HG02763 (cell line): ENCODE measurements around the gene NDRG2.
A peak's percentile ranks its signal among the peaks of the same experiment; 100 is the strongest.
"Not testable (repeated sequence)": the region's sequence is repeated elsewhere in the genome, so short reads cannot be mapped to it uniquely, and the experiment has no call there.

Source experiments
- ATAC-seq: cut with Tn5 transposase; IDR thresholded peaks from one replicate; pipeline ENCODE4 v1.9.1; 2021; ENCODE audit warnings: mild to moderate bottlenecking, moderate library complexity; ENCODE audit not compliant: unreplicated experiment

Gene NDRG2

DNA sequence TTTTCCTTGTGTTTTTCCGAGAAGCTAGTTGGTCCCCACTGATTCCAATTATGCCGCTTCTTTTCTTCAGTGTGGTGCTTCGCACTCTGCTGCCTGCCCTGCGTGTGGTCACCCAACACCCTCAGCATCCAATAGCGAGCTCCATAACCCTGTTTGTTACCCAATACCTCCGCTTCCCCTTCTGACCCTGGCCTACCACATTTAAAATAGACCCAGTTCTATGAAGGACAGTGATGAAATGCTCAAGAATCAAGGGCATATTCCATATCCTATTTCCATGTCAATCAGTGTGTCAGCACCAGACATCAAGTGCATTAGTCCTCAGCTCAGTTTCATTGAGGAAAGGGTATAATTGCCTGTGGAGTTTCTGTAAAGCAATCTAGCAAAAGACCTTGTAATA lies 9.5 kb downstream of the NDRG2 start:
- ATAC-seq: no peak

DNA sequence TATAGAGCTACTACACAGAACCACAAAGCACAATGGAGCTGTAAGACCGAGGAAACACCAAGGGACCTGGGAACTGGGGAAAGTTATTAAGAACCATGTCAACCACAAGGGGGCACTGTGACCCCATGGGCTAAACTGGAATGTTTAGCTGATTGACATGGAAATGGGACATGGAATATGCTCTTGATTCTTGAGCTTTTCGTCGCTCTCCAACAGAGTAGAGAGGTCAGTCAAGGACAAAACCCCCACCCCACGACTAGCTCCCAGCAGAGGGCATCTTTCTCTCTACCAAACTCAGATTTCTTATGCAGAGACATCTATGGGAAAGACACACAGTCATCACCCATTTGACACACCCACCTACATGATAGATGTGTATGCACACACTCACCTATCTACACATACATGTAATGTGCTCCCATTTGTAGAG lies 10.1 kb downstream of the NDRG2 start:
- ATAC-seq: peak; percentile 60

DNA sequence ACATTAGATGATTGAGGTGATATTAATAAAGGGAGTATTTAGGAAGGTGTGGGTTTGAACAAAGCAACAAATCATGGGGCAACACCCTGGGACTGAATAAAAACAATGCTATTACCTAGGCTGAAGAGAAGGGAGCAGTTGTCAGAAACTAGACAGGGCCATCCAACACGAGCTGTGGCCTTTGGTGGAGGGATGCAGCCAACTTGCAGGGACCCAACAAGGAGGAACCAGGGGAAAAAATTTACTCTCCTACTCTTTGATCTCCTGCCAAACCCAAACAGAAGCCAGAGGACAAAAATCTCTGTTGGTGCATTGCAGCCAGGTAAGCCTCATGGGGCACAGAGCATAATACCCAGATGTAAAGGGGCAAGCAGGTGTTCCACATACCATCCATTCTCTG lies 13.7 kb downstream of the NDRG2 start:
- ATAC-seq: no peak

DNA sequence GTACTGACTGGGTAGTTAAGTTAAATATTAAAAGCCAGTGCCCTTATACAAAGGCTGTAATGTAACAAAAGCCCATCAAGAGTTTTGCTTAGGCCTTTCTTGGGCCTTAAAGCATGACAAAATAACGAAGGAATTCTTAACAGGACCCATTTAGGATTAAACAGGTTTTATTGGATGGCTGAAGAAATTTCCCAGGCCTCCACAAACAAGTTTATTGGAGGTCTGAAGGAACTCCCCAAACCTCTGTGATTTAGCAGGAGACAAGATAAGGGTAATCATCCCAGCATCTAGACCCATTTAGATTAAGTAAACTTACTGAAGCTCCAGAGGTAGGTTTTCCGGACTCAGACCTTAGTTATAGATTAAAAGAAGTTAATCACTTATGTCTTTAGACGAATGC lies 15.1 kb downstream of the NDRG2 start:
- ATAC-seq: not testable (repeated sequence)

DNA sequence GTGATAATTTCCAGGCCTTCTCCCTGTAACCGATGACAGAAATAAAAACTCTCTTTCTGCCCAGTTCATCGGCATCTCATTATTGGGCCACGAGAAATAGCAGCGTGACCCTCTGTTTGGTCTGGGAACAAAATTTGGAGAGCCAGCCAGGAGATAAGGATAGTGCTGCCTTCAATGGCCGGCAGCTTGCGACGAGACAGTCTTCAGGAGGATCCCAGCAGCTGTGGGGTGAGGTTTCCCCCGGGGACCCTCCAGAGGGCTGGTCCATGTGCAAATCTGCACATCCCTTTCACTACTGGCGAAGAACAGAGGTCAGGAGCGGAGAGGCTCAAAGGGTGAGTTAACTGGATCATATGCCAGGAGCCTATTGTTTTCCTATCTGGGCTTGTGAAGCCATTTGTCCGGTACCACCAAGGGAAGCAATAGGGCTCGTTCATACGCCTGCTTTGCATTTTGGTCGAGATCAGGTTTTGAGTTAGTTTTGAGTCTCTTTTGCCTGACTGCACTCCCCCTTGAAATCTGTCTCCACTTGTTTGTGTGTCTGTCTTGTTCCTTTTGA lies 21.0 kb downstream of the NDRG2 start:
- no peak for ATAC-seq

DNA sequence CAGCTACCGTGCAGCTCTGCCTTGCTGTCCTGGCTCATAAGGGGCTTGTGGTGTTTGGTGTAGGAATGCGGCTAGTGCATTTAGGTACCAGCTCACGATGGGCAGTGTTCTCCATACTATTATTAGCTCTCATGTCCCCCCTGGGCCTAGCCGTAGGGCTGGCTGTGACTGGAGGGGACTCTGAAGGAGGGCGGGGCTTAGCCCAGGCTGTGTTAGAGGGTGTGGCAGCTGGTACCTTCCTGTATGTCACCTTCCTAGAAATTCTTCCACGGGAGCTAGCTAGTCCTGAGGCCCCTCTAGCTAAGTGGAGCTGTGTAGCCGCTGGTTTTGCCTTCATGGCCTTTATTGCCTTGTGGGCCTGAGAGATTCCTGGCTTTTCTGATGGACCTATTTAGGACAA lies 23.6 kb downstream of the NDRG2 start:
- no peak for ATAC-seq

DNA sequence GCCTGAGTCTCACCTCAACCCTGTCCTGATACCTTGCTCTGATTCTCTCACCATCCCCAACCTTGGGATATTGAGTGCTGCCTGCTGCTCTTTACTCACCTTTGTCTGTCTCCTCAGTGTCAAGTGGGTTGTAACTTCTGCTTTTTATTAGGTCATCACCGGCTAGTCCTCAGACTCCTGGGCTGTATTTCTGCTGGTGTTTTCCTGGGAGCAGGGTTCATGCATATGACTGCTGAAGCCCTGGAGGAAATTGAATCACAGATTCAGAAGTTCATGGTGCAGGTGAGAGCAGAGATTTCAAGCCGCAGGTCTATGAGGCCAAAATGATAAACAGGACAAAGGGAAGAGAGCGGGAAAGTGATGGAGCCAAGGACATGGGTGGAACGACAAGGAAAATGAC lies 25.3 kb downstream of the NDRG2 start:
- no peak for ATAC-seq

DNA sequence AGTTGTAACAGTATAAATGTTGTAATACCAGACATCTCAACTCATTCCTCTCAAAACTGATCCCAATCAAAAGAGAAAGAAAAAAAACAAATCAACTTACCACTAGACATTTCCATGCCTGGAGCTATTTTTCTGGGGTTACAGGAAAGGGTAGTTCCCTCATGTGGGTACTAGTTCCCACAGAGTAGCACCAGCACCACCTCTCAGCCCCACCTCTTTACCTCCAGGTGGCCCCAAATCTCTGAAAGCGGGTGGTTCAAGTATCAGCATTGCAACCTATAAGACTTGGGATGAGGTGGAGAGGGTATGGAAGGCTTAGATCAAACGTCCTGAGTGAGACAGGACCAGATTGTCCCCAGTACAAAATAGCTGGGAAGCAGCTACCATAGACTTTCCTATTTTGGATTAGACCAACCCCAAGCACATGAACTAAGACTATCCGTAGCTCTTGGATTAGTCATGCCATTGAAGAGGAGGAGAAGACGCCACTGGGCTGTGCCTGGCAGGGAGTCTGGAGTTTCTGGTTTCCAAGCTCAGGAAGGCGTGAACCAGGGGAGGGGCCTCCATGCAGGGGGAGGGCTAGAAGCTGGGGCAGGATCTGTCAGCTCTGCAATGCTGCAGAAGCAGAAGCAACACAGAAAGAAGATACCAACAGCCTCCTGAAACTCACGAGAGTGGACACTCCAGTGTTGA lies 26.0 kb downstream of the NDRG2 start, which contains the start of gene SLC39A2:
Gene SLC39A2, plus strand, starts transcription at position 620 of the 693 bp plus-strand sequence. CDS start 154 bp downstream, outside the sequence.
- no peak for ATAC-seq

DNA sequence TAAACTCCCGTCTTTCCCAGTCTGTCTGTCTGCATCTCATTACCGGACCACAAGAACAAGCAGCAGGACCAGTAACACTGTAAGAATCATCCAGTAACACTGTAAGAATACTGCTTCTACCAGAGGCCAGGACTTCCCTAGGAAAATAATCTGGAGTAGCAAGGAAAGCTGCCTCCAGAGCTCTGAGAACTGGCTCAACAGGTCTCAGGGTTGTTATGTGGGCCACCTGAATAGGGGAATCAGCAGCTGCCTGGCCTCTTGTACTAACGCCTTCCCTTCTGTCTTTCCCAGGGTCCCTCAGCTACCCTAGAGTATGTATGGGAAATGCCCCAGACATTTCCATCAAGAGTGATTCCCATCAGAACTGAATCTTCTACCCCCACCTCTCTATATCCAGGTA lies 26.7 kb downstream of the NDRG2 start:
- no peak for ATAC-seq

DNA sequence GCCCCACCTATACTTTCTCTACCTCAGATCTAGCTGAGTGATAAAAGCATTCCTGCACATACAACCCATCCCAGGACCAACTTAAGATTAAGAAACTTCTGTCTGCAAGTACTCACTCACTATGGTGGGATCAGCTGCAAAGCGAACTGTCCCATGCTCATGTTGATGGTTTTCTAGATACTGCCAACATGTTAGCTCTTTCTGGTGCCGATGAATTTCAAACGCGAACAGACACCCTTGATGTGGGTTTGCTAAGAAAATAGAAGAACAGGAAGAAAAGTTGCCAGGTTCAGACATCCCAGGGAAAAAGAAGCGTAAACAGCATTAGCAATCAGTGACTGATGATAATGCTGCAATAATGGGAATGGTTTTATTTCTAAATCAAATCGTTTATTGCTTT lies 27.3 kb downstream of the NDRG2 start:
- ATAC-seq: no peak

DNA sequence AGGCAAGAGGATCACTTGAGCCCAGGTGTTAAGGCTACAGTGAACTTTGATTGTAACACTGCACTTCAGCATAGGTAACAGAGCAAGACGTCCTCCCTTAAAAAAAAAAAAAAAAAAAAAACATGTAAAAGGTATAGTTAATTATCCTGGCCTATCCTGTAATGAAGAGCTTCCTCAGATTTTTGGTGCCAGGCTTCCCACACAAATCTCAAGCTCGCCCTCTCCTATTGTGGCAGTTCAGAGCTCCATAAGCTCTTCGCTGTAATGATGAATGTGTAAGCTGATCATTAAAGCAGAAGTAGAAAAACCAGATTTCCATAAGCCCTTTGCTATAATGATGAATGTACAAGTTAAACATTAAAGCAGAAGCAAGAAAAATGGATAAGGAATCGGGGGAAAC lies 27.7 kb downstream of the NDRG2 start:
- ATAC-seq: no peak

DNA sequence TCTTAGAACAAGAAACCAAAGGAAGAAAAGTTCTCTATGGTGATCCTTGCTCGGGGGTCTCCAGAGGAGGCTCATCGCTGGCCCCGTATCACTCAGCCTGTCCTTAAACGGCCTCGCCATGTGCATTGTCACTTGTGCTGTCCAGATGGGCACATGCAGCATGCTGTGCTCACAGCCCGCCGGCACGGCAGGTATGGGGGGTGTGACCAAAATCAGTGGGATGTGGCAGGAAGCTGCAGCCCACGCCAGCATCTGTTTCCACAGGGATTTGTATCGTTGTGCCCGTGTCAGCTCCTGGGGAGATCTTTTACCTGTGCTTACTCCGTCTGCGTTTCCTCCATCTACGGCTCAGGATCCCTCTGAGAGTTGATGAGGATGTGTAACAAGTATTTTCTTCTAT lies 28.3 kb downstream of the NDRG2 start:
- ATAC-seq: no peak

DNA sequence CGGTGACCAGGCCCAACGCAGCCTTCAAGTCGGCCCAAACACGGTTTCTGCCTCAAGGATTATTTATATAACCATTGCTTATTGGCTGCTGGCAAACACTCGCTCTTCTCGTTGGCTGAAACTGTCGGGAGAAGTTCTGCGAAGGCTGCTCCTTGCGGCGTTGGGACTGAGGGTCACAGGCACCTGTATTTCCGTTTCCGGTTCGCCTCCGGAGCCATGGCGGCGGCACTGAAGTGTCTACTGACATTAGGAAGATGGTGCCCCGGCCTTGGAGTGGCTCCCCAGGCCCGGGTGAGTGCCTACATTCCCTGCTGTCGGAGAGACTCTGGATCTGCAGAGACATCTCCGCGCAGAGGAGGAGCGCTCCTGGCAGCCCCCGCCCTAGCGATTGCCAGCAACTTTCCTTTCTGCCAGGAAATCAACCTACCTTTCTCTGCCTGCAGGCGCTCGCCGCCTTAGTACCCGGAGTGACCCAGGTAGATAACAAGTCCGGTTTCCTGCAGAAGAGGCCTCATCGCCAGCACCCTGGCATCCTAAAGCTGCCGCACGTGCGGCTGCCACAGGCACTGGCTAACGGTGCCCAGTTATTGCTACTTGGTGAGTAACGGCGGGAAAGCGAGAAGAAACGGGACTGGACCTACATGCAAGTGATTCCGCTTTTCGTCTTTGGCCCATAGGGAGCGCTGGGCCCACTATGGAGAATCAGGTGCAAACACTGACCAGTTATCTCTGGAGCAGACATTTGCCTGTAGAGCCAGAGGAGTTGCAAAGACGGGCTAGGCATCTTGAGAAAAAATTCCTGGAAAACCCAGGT lies 34.9 kb downstream of the NDRG2 start, which contains the start of gene METTL17:
Gene METTL17, plus strand, starts transcription at position 194 of the 814 bp plus-strand sequence. Its CDS starts 23 bp downstream, at position 217.
- peak; percentile 95 for ATAC-seq

DNA sequence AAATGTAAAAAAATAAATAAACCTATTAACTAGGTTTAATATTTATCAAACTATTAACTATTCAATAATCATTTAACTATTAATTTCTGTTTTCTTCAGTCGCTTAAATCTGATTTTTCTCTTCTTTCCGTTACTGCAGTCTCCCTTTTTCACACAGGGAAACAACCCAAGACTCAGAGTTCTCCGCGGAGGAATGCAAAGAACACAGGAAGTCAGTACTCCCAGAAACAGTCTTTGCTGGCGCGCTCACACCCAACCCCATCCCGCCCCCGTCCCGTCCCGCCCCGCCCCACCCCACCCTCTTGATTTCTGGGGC lies 35.4 kb downstream of the NDRG2 start:
- ATAC-seq: no peak

DNA sequence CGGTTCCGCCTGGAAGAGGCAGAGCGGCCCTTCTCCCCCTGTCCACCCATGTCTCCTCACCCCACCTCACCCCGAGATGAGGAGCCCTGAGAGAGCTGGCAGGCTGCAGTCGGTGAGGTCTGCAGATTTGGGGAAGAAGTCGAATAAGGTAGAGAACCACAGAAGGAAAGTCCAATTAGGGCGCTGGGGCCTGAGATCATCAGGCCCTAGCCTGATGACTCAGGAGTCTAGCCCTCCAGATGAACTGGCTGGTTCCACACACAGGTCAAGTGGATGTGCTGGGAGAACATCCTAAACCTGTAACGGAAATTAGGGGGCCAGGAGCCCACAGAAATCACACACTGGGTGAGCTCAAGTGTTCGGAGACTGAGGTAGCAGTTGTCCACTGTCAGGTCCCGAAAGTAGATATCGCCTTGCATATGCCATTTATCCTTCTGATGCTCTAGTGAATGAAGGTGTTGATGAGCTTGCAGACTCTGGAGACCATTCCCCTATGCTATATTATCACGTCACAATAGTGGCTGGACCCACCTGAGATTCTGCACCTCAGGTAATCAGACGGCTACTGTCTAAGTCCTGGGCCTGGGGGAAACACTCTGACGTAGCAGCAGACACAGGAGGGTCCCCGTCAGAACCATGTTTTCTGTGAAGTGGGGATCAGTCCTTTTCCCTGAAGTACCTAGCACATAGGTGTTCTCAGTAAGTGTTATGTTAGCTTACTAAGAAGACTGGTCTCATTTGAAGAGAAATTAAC lies 36.0 kb downstream of the NDRG2 start:
- no peak for ATAC-seq

DNA sequence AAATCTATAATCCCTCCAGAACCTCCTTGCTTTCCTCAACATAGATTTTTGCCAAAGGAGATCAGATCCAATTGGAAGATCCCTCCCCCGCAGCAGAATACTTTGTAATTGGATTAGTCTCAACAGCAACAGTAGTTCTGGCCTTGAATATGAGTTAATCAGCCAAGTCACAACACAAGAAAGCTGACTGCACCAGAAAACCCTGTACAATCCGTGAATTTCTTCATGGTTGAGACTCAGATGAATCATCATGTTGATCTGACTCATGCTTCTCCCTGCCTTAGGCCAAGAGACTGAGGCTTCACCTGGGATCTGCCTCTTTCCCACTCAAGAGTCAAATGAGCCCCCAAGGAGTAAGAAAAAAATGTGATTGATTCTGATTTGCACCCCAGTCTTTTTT lies 38.0 kb downstream of the NDRG2 start:
- ATAC-seq: no peak

DNA sequence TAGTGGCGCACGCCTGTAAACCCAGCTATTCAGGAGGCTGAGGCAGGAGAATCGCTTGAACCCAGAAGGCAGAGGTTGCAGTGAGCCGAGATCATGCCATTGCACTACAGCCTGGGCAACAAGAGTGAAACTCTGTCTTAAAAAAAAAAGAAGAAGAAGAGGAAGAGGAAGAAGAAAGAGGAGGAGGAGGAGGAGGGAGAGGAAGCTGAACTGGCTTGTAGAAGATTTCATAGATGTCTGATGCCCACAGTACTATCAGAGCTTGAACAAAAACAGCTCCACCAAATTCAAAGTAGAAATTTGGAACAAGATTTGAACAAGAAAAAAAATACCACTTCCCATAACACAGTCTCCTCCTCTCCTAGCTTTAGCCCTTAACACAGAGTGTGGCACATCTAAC lies 39.2 kb downstream of the NDRG2 start:
- not testable (repeated sequence) for ATAC-seq

DNA sequence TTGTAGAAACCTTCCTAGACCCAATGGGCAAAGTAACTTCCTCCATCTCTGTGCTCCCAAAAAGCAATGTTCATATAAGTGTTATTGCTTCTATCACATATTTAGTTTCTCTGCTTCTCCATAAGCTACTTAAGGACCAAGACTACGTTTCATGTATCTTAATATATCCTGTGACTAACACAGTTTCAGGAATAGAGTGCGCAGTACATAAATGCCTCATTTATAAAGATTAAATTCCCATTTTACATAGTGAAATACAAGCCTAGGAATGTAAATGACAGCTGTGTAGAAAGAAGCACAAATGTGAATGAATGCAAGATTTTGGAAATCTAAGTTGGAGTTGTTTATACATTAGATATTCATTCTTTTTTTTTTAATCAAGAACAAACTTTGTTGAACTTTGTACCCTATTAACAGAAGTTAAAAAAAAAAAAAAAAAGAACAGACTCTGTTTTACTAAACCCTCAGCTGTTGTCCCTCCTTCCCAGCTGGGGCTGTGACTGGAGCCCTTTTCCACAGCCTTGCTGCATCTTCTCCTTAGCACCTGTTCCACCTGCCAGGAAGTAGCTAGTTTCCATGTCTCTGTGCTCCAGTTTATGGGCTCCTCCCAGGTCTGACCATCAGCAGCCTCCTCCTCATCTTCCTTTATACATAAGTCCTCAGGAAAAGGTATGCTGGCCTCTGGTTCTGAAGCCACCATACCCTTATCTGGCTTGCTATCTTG lies 42.1 kb downstream of the NDRG2 start:
- no peak for ATAC-seq

DNA sequence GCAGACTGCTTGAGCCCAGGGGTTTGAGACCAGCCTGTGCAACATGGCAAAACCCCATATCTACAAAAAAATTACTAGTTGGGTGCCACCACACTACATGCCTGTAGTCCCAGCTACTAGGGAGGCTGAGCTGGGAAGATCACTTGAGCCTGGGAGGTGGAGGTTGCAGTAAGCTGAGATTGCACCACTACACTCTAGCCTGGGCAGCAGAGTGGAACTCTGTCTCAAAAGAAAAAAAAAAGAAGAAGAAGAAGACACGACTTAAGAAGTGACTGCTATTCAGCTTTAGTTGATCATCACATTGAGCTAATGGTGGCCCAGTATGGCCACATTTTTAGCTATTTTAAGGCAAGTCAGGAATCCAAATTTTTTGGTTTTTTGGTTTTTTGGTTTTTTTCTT lies 44.0 kb downstream of the NDRG2 start:
- no peak for ATAC-seq

DNA sequence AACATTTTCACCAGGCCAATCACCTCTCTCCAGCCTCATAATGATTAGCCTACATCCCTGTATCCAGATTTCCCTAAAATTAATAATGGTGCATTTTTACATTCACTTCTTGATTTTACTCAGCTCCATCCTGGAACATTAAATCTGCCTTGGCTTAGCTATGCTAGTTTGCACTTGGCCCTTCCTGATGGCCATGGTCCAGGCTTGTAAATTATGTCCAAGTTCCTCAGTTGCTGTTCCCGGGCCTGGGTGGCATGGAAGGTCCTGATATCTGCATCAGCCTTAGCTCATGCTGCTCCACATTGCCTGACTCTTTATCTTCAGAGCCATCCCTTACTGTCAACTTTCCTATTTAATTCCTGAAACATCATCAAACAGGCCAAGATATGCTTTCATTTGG lies 46.2 kb downstream of the NDRG2 start:
- ATAC-seq: no peak

DNA sequence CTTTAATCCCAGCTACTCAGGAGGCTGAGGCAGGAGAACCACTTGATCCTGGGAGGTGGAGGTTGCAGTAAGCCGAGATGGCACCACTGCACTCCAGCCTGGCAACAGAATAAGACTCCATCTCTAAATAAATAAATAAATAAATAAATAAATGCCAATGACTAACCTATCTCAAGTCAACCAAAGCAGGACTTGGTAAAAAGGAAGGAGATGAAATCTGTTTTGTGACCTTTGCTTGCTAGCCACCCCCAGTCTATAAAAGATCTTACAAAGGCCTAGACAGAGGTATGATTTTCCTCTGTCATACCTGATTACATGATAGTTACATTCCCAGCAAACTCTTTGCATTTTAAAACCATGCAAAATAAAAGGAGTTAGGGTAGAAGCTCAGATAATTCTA lies 48.6 kb downstream of the NDRG2 start:
- no peak for ATAC-seq
